Stimulated activated CD4-positive, alpha-beta T cell treated with anti-CD3 and anti-CD28 coated beads, Interleukin-1b, Interleukin-23, amount 100 ng/mL, for 24 hours (primary cell): ENCODE data around the gene TNFAIP1.
"Not testable (repeated sequence)": the region's sequence is repeated elsewhere in the genome, so short reads cannot be mapped to it uniquely, and the experiment has no call there.

Source experiments
- DNase-seq, 4 experiments: peaks; one replicate each; pipeline ENCODE4 v3.0.0-alpha.2; 2020; ENCODE audit warnings: low read depth in 4 of 4, low spot score in 1 of 4

The TNFAIP1 gene, protein sequence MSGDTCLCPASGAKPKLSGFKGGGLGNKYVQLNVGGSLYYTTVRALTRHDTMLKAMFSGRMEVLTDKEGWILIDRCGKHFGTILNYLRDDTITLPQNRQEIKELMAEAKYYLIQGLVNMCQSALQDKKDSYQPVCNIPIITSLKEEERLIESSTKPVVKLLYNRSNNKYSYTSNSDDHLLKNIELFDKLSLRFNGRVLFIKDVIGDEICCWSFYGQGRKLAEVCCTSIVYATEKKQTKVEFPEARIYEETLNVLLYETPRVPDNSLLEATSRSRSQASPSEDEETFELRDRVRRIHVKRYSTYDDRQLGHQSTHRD

DNA sequence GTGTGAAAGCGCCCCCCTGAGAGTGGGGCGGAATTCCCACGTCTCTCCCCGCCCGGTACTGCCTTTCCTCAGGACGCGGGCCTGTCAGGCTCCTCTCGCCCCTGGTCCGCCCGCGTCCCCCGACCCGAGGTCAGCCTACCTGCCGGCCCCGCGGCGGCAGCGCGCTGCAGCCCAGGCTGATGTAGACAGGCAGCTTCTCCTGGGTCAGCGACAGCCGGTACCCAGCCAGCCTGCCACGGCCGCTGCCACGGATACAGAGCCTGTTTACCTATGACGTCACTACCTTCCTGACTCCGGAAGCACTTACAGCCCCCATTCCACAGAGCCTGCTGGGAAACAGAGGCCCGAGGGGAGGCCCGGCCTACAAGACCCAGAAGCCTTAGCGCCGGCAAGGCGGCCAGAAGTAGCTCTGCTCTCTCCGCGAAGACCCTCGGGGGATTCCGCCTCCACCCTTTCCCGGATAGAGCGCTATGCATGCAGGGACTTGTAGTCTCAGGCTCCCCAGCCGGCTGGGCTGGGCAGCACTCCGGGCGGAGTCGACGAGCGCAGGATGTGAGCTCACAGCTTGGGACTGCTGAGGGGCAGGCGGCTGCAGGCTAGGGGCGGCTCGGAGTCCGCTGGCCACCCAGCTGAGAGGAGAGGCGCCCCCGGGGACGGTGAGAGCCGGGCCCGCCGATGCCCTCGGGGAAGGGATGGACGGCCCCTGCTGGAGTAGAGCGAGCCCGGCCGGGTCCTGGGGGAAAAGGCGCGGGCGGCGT is at the start of gene TNFAIP1, which contains the start of gene IFT20:
TSS of gene TNFAIP1 (plus strand) at position 561 of the 758 bp plus-strand sequence. CDS start 3,761 bp downstream, outside the sequence.
TSS of gene IFT20 (minus strand) at position 272 of the 758 bp plus-strand sequence. CDS start 3,487 bp downstream, outside the sequence.
- peak; percentile 85 to 97 (median 91) for DNase-seq

DNA sequence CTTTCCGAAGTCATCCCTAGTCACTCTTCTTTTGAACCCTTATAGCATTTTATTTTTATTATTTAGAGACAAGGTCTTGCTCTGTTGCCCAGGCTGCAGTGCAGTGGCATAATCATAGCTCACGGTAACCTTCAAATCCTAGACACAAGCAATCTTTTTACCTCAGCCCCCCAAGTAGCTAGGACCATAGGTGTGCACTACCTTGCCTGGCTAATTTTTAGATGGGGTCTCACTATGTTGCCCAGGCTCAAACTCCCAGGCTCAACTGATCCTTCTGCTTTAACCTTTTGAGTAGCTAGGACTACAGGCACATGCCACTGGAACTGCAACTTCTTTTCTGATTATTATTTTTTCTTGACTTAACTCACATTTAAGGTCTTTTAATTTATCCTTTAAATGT is 49.6 kb upstream of the TNFAIP1 start:
- no peak for DNase-seq

DNA sequence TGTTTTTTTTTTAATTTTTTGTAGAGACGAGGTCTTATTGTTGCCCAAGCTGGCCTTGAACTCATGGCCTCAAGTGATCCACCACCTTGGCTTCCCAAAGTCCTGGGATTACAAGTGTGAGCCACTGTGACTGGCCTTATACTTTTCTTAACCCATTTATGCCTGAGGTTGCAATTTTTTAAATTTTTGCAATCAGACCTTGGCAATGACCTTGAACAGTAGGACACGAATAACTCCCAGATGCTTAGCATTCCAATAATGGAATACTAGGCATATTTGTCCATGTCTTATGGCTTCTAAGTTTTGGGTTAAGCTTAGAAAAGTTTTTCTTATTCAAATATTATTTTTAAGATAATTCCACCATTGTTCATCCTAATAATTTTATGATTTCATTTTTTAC is 44.9 kb upstream of the TNFAIP1 start:
- no peak for DNase-seq

DNA sequence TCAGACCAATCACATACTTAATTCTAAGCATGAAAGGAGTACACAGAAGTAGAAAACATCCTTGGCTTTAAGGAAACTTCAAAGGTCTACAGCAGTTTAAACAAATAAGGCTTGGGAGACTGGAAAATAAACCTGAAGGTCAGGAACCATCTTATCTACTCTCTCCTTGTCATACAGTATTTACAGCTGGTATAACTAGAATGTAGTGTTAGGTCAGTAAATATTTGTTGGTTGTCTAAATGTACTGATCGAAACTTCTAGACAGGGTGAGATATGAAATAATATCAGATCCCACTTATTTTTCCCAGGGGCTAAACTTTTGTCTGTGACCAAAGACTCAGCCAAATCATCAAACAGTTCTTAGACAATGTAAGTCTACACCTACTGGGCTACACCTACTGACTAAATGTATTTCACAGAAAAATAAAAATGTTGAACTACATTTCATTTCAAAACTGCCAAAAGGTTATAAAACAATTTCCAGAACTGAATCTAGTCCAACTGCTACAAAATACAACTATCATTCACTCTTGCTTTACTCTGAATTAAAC is 43.7 kb upstream of the TNFAIP1 start:
- no peak for DNase-seq

DNA sequence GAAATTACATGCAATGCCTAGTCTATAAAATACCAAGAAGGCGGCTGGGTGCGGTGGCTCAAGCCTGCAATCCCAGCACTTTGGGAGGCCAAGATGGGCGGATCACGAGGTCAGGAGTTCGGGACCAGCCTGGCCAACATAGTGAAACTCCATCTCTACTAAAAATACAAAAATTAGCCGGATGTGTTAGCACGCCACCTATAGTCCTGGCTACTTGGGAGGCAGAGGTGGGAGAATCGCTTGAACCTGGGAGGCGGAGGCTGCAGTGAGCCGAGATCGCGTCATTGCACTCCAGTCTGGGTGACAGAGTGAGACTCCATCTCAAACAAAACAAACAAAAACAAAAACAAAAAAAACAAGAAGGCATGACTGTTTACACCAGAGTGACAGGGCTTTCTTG is 42.7 kb upstream of the TNFAIP1 start:
- DNase-seq = not testable (repeated sequence)

DNA sequence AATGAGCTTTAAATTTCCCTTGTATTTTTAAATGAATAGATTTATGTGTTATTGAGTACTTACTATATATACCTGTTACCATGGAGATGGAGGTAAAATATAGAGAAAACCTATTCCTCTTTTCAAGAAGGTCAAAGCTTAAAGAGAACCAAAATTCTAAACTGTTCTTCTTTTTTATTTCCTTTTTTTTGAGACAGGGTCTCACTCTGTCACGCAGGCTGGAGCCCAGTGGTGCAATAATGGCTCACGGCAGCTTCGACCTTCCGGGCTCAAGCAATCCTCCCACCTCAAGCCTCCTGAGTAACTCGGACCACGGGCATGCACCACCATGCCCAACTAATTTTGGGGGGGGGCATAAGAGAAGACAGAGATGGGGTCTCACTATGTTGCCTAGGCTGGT is 41.6 kb upstream of the TNFAIP1 start:
- no peak for DNase-seq

DNA sequence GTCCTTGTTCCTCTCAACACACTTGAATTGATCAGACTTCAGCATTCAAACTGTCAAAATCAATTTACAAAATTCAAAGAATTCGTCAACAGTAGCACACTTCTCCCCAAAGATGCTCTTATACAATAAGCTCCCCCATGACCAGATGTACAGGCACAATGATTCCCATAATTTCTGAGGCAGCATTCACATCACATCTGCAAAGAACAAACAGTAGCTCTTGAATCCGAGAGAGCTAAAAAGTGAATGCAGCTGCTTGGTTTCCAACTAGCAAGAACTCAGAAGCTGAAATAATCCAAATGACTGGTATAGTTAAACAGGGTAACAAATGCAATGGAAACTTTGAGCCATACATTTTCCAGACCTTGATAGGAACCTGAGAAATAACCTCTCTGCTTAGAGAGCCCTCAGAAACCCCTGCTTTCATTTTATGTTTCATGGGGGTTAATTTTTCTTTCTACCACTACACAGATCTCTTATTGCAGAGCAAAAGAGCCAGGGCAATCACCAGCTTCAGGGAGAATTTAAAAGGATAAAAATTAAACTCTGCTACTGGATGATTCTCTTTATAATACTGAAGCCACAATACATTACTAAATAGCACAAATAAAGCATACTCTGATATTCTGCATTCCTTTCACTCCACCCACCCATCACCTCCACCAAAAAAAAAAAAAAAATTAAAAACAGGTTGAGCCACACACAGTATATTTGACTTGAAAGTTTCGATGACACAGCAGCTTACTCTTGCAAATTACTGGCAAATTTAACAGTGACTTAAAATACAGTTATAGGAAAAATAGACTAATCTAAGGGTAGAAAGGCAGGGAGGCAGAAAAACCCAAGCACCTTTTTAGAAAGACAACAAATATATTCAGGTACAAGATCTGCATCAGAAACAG is 39.6 kb upstream of the TNFAIP1 start:
- DNase-seq = no peak

DNA sequence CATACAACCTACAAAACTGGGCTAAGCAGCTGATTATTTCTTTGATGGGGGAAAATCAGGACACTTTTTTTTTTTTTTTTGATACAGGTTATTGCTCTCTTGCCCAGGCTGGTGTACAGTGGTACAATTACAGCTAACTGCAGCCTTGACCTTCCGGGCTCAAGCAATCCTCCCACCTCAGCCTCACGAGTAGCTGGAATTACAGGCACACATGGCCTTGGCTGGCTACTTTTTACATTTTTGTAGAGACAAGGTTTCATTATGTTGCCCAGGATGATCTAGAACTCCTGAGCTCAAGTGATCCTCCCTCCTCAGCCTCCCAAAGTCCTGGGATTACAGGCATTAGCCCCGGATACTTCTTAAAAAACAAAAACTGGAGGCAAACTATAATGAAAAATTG is 37.1 kb upstream of the TNFAIP1 start:
- no peak for DNase-seq

DNA sequence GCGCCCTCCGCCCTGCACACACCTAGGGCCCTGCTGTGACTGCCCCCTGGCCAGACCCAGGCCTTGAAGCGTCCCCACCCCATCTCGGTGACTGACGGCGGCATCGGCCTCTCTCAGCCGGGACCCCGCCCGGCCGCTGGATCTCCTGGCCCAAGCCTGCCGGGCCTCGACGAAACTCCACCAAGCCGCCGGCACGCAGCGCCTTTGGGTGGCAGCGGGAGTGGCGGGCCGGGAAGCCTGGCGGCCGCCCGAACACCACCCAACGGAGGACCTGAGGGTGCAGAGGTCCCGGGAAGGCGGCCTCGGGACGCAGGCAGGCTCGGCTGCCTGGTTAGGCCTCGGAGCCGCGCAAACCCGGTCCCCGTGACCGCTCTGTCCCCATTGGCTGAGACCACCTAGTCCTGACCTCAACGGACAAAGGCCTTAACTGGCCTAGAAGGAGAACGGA is 28.6 kb upstream of the TNFAIP1 start:
- DNase-seq = no peak

DNA sequence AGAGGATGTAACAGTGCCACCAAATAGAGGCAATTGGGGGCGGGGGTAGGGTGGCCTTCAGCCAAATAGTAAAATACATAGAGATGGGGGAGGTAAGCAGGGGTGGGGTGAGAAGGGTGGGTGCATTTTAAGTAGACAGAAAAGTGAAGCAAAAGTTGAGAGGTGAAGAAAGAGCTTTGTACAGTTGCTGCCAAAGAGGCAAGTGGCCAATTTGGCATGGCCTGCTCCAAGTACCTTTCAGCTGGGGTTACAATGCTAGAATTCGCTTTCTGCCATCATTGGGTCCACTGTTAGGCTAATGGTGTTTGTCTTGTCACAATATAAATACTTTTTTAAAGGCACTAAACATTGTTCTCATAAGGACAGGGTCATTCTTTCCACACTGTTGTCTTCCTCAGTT is 21.7 kb upstream of the TNFAIP1 start:
- no peak for DNase-seq

DNA sequence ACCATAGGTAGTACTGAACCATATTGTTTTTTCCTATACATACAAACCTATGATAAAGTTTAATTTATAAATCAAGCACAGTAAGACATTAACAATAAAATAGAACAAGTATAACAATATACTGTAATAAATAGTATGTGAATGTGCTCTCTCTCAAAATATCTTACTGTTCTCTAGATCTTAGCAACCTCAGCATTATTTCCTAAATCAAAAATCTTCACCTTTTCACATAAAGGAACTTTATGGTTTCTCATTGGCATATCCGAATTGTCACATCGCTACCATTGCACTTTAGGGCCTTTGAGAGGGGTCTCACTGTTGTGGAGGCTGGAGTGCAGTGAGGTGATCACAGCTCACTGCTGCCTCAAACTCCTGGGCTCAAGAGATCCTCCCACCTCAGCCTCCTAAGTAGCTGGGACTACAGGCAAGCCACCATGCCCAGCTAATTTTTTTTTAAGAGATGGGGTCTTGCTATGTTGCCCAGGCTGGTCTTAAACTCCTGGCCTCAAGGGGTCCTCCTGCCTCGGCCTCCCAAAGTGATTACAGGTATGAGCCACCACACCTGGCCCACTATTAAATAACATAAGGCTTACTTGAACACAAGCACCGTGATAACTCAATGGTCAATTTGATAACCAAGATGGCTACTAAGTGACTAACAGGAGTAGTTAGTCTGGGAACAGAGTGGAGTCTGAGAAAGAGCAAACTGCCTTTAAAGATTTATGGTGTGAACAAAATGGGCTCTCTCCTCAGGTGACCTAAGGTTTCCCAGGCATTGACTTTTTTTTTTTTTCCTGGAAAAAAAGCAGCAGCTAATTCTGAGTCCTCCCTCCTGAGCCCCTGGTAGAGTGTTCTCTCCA is 19.5 kb upstream of the TNFAIP1 start:
- no peak for DNase-seq

DNA sequence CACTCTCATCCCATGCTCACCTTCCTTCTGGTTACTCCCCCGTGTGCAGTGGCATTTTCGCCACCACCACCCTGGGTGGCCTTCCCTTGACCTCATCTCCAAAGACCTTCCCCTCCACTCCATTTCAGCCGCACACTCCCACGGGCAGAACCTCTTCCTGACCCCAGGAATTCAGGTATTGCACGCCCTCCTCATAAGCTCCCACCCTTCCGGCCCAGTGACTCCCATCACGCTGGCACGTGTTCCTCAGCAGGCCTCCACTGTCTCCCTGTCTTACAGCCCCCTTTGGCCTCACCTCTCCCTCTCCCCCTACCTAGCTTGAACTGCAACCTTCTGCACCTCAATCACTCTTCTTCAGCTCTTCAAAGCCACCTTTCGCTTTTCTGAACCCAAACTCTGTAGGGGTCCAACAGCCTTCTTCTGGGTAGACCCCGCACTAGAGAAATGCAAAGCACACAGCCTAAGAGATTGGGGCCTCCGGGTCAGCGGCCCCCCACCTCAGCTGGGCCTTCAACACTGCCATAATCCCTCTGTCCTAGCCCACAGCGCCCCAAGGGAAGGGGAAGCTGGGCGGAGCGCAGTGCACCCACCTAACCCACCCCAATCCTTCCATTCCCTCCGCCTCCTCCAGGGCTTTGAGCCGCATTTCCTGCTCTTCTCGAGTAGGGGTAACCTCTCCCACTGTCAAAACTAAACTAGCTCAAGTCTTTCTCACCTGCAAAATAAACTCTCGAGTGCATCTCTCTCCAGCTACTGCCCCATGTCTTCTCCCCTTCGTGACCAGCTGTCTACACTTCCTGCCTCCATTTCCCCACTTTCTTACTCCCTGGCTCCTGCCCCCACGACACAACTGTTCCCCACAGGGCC is 18.2 kb upstream of the TNFAIP1 start:
- DNase-seq = no peak

DNA sequence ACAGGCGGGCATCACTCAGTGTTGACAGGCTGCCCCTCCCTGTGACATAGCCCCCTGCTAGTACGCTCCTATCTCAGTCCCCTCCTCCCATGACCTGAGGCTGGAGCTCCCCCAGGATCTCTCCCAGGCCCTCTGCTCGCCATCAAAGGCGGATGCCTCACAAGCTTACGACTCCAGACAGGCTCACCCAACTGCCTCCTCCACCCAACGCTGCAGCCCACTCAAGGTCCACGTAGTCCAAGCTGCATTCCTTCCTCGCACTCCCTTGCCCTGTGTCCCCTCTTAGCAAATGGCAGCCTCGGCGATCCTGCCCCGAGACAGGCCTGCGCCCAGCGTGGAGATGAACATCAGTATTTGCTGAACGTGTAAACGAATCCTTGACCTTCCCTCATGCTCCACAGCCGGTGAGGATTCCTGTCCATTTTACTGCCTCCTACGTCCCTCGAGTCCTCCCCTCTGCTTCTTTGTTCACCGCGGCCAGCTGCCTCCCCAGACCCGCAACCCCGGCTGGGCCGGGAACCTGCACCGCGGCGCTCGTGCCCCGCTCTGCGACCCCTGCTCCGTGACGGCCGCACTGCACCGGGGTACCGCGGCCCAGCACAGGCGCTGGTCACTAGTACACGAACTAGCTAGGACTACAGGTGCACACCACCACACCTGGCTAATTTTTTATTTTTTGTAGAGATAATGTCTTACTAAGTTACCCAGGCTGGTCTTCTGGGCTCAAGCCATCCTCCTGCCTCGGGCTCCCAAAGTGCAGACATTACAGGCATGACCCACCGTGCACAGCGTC is 17.4 kb upstream of the TNFAIP1 start:
- no peak for DNase-seq

DNA sequence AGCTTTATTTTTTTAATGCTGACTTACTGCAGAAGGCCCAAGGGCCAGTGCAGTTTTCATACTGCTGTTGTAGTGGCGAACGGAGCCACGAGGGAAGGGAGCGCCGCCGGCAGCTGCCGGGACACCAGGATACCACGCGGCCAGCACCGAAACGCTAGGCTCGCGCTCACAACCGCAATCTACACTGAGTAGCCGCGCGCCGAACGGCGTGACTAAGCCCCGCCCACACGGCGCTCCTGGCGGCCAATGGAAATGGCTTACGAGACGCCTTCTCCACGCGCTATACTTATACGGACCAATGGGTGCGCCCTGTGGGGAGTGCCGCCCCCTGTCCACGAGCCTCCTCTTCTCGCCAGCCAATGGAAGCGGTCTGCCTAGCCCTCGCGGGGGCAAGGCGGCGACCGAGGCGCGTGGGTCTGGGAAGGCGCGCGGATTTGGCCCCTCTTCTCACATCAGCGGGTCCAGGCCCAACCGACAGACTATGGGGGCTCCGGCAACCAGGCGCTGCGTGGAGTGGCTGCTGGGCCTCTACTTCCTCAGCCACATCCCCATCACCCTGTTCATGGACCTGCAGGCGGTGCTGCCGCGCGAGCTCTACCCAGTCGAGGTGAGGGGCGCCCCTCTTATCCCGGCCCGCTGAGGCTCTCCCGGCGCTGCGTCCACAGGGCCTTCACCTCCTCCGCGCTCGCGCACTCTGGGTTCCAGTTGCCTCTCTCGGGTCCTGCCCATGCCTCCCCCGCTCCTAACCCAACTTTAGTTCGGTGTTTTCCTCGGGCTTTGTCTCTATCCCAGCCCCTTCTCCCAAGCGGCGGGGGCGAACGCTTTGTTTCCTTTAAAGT is 16.6 kb upstream of the TNFAIP1 start, which contains the start of gene TMEM97:
TSS of gene TMEM97 (plus strand) at position 442 of the 839 bp plus-strand sequence. CDS start at position 482, 40 bp downstream.
- DNase-seq = peak; percentile 83 to 98 (median 93)

DNA sequence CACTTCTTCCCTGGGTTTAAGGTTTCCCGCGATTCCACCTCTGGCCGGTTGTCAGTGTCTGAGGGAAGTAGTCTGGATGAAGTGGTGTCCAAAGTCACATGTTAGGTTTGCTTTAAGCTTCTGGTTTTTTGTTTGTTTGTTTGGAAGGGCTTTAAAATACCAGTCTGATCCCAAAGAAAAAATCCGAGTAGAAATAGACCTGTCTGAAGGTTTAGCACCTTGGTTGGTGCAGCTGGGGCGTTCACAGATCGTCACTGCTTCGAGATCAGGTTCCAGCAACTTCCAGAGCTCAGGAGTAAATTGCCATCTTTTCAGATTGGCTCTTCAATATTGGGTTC is 16.0 kb upstream of the TNFAIP1 start:
- no peak for DNase-seq

DNA sequence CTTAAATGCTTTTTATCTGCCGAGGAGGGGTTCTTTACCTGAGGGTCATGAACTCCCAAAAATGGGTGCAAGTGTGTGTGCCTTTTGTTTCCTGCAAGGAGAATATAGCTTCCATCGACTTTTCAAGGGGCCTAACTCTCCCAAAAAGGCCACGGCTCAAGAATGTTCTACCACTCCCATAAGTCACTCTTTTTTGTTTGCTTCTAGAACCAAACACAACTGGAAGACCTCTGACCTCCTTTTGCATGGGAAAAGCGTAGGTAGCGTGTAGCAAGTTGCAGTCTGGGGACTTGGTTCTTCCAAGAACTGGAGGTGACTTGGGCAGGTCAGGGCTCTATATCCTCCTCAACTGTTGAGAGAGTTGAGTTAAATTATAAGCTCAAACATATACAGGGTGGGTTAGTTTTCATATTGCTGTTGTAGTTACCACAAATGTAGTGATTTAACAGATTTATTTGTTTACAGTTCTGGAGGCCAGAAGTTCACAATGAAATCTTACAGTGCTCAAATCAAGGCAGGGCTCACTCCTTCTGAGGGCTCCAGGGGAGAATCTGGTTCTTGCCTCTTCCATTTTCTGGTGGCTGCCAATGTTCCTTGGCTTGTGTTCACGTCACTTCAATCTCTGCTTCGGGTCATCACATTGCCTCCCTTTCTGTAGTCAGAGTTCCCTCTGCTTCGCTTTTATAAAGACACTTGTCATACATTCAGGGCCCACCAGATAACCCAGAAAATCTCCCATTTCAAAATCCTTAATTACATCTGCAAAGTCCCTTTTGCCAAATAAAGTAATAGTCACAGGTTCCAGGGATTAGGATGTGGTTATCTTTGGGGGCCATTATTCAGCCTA is 15.1 kb upstream of the TNFAIP1 start:
- DNase-seq = no peak
